Hematopoietic multipotent progenitor cell (in vitro differentiated cells): Measurements from ENCODE around the gene SLC4A11. TPM values are rescaled to one million over a fixed set of nuclear protein-coding genes. Genes with fewer than 3 reads are reported as not detected.

ENCODE experiments used
- DNase-seq, 3 donors: peaks; one replicate each; pipeline ENCODE4 v3.0.0-alpha.2; 2011 to 2015; ENCODE audit warnings: low read depth in 2 of 3, low spot score in 2 of 3
- total RNA-seq: library from RNA; depleted of rRNA; stranded (reverse); fragments of >200 nt; gene quantifications from one replicate; pipeline ENCODE4 v1.2.3, GENCODE V29; 2012

SLC4A11 gene
- 0.27 TPM for total RNA-seq

- DNase-seq = peak in 1 of 3 donors; percentile 39
Observed at GRCh38 chr20:3239026-3239866, at the start of gene SLC4A11. Gene SLC4A11, minus strand, starts transcription at chr20:3239190. Its CDS starts 53 bp downstream, at chr20:3239137.

DNA sequence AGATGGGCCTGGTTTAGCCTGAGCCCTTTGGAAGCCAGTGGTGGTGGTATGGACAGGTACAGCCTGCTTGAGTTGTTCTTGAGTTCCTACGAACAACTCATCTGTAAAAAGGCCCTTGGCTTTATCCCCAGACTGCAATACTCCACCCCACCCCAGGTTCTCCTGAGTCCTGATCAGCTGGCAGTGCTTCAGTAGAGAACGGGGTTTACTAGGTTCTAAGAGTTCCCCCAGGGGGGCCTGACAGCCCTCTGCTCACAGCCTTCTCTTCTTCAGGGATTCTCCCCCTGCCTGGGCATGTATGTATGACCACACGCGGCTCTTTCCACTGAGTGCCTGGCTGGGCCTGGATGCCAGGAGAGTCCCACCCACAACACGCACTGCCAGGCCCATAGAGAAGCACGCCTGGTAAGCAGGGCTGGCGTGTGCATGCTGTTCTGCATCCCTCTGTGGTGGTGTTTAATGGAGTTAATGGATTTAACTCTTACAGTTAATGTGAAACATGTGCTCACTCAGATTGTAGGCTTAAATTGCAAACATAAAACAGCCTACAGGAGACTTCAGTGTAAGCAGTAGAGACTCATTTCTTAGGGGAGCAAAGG, 44.3 kb upstream of the SLC4A11 start:
- no peak for DNase-seq

DNA sequence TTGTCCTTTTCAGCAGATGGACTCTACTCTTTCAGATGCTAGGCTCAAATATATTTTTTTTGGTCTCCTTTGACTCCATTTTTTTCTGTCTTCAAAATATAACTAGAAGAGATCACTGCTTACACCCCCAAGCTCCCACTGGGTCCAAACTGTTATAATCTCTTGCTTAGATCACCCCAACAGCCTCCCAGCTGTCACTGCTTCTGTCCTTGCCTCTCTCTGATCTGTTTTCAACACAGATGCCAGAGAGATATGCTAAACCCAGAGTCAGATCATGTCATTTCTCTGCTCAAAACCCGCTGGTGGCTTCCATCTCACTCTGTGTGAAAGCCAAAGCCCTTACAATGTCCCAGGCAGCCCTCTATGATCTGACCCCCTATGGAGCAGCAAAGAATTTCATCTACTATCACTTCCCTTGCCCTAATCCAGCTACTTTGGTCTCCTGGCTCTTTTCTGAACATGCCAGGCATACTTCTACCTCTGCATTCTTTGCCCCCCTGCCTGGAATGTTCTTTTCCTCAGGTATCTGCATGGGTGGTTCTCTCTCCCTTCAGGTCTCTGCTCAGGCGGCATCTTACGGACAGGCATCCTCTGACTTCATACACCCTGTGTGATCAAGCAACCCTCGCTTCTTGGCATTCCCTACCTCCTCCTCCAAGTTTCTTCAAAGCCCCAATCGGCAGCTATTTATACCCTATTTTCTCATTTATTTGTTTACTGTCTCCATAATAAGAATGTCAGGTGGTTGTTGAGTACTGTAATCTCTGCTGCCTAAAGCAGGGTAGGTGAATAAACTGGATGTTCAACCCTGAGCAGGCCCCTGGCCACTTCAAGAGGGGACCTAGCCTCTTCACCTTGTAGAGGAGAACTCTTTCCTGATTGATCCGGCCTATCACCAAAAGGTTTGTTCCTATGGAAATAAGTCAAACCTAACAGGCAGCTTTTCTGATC, 43.6 kb upstream of the SLC4A11 start:
- no peak for DNase-seq

DNA sequence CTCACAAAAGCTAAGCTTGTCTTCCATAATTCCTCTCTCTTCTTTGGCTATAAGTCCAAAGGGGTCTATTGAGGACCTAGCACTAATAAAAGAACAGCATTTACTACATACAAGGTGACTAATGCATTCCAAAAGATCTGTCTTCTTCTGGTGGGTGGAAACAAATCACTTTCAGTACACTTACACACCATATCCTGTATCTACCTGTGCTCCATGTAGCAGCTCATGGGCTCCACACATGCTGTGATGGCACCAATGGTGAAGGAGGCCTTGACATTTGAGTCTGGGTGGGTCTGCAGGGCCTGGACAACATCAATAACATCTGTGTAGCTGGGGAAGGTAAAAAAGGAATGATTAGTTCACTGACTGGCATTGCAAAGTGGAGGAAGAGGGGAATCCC, 42.4 kb upstream of the SLC4A11 start:
- no peak for DNase-seq

- no peak for DNase-seq
Observed at GRCh38 chr20:3279761-3280160, 40.8 kb upstream of the SLC4A11 start.

DNA sequence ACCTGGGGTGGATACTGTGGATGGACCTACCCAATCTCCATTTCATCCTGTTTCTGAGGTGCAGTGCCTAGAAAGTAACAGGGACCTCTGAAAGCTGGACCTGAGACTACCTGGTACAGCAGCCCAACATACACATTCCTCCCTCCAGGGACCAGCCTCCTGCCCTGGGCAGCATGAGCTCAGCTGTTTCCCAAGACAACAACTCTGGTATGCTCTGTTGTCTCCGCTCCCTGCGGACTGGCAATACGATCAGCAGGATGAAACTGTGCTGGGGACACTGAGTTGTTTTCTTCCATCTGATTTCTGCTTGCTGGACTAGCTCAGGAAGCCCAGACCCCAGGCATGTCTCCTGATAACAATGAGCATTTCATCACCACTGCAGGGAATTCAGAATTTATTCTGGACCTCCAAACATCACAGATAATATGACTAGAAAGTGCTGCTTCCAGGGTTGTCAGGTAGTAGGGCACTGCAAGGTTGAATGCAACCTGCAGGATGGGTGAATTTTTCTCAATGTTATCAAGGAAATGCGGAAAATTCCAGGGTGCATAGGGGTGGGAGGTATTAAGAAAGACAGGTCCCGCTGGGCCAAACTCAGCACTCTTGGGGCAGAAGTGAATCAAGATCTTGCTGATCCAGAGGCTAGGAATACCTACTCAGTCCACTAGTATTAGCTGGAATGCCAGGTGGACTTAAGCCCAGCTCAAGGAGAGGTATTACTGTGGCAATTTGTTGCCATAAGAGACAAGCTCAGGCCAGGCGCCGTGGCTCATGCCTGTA, 38.9 kb upstream of the SLC4A11 start:
- DNase-seq = no peak

- peak in 2 of 3 donors; percentile 11 to 13 for DNase-seq
Observed at GRCh38 chr20:3276680-3277015, 37.7 kb upstream of the SLC4A11 start.

GRCh38 chr20:3275966-3276679, 37.1 kb upstream of the SLC4A11 start:
- no peak for DNase-seq

DNA sequence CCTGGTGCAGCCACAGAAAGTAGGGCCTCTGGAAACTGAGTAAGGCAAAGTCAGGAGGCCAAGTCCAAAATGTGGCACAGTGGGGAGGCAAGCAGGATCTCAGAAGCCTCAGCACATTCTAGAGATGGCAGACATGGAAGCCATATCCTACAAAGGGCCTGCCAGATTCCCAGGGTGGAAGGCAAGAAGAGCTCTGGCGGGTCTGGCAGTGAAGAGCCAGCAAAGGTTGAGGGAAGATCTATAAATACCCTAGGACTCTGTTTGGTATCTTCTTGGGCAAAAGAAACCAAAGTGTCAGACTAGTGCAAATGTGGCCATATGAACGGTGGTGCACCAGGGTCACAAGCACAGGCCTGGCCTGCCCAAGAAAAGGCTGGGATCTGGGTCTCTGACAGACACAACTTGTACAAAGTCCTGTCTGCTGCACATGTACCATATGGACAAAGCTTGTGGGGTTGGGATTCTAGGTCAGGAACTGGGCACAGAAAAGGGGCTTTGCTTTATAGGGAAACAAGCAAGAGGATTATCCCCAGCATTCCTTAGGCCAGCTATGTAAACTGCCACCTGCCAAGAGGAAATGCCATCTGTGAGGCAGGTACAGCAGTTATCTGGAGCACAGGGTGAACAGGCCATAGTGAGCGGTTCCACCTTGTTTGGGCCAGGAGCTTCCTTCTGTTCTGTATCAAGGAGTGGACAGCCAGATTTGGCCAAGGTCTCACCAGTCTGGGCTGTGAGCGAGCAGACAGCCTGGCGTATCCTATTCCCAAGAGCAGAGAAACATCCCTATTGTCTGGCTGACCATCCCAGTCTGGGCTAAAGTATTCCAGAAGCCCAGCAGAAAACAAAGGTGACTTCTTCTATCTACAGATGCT, 36.3 kb upstream of the SLC4A11 start:
- no peak for DNase-seq

DNA sequence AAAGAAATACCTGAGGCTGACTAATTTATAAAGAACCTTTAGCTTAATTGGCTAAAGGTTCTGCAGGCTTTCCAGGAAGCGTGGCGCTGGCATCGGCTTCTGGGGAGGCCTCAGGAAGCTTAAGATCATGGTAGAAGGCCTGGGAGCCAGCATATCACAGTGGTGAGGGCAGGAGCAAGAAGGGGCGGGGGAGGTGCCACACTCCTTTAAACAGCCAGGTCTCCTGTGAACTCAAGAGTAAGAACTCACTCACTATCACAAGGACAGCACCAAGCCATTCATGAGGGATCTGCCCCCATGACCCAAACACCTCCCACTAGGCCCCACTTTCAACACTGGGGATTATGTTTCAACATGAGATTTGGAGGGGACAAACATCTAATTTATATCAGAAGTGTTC, 34.4 kb upstream of the SLC4A11 start:
- DNase-seq = no peak

GRCh38 chr20:3270051-3270450, 31.1 kb upstream of the SLC4A11 start:
- DNase-seq = no peak

DNA sequence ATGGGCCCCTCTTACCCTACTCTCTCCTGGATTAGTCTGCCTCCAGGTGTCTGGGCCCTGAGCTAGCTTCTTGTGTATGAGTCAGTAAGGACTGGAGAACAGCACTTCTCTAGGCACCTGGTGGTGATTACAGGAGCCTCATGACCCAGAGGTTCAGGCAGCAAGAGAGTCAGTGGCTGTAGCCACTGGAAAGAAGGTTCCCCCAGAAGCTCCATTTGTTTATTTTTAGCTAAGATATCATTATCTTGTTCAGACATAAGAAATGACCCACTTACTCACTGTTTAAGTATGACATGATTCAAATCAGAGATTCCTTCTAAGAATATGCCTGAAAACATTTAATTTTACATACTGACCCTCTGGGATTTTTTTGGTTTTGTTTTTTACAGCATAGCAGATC, 23.6 kb upstream of the SLC4A11 start:
- DNase-seq = no peak

GRCh38 chr20:3258429-3258828, 19.4 kb upstream of the SLC4A11 start:
- no peak for DNase-seq

GRCh38 chr20:3255728-3256127, 16.7 kb upstream of the SLC4A11 start:
- no peak for DNase-seq

GRCh38 chr20:3251806-3252205, 12.8 kb upstream of the SLC4A11 start:
- no peak for DNase-seq

- no peak for DNase-seq
Observed at GRCh38 chr20:3250091-3250504, 11.1 kb upstream of the SLC4A11 start.

DNA sequence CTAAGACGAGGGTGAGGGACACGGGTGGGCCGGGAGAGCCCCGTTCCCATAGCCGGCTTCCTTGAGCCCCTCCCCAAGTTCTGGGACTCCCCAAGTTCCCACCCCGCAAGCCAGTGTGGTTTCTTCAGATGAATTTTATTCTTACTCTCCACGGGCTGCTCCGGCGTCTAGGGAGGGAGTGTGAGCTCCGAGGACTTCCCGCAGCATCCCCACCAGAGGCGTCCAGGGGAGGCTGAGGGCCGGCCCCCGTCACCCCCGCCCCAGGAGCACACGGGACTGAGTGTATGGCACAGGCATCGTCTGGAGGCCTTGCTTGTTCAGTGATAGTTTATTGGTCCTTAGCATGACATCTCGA, 10.0 kb upstream of the SLC4A11 start:
- DNase-seq = no peak

DNA sequence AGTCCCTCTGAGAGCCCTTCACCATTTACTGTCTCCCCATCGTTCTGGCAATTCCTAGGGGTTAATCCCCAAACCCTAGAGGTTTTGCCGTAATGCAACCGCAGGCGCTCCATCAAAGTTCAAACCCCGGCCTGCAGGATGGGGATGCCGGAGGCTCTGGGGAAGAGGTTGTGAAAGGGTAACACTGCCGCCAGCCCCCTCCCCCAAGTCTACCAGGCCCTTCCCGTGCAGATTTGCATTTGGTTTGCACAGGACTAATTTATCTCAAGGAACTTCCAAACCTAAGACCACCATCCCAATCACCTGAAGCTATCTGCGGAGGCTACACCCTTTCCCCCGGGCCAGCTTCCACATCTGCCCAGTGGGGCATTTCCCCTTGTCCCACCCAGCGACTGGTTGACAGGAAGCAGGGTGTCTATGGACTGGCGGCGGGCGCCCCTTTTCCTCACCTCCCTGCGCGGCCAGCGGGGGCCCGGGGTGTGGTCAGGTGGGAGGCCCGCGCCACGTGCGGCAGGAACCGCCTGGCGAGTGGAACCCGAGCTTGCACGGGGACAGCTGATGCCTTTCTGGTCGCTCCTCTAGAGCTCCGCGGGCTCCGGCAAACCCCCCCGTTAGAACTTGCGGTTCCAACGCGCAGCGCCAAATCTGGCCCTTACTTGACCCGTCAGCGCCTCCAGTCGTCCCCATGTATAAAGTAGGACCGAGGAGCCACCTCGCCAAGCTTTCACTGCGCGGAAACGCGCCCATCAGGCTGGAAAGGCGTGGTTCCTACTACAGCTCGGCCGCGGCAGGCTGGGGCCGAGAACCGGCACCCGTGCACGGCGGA, 9.4 kb upstream of the SLC4A11 start:
- peak in 2 of 3 donors; percentile 55 for DNase-seq
